IPS-NIHi11 (cell line): ENCODE measurements around the gene IKZF2.
A peak's percentile ranks its signal among the peaks of the same experiment; 100 is the strongest.

Source experiments
- DNase-seq: peaks from one replicate; pipeline ENCODE4 v3.0.0; 2012; ENCODE audit warnings: mixed read lengths, low spot score

The IKZF2 gene

GRCh38 chr2:213101109-213101508, 50.3 kb downstream of the IKZF2 start:
- no peak for DNase-seq

GRCh38 chr2:213098612-213099011, 52.8 kb downstream of the IKZF2 start:
- DNase-seq = no peak

GRCh38 chr2:213091765-213092164, 59.6 kb downstream of the IKZF2 start:
- no peak for DNase-seq

- DNase-seq = no peak
Measured at GRCh38 chr2:213090772-213091171, 60.6 kb downstream of the IKZF2 start.

- DNase-seq = no peak
Measured at GRCh38 chr2:213089438-213089837, 62.0 kb downstream of the IKZF2 start.

- DNase-seq = no peak
Measured at GRCh38 chr2:213087040-213087439, 64.4 kb downstream of the IKZF2 start.

- peak; percentile 48 for DNase-seq
Measured at GRCh38 chr2:213086571-213086970, 64.8 kb downstream of the IKZF2 start.

GRCh38 chr2:213086050-213086449, 65.4 kb downstream of the IKZF2 start:
- no peak for DNase-seq

- DNase-seq = no peak
Measured at GRCh38 chr2:213085538-213085937, 65.9 kb downstream of the IKZF2 start.

GRCh38 chr2:213084261-213084660, 67.2 kb downstream of the IKZF2 start:
- no peak for DNase-seq

- no peak for DNase-seq
Measured at GRCh38 chr2:213080969-213081617, 70.3 kb downstream of the IKZF2 start.

- no peak for DNase-seq
Measured at GRCh38 chr2:213079756-213080155, 71.7 kb downstream of the IKZF2 start.

- DNase-seq = no peak
Measured at GRCh38 chr2:213078686-213079085, 72.7 kb downstream of the IKZF2 start.

- DNase-seq = no peak
Measured at GRCh38 chr2:213069531-213069930, 81.9 kb downstream of the IKZF2 start.

- no peak for DNase-seq
Measured at GRCh38 chr2:213068676-213069359, 82.6 kb downstream of the IKZF2 start.

- no peak for DNase-seq
Measured at GRCh38 chr2:213067888-213068287, 83.5 kb downstream of the IKZF2 start.

GRCh38 chr2:213066443-213066743, 85.0 kb downstream of the IKZF2 start:
- no peak for DNase-seq

GRCh38 chr2:213065583-213066442, 85.6 kb downstream of the IKZF2 start:
- DNase-seq = peak; percentile 35

- DNase-seq = no peak
Measured at GRCh38 chr2:213064099-213064498, 87.3 kb downstream of the IKZF2 start.

- DNase-seq = no peak
Measured at GRCh38 chr2:213057977-213058376, 93.4 kb downstream of the IKZF2 start.

- no peak for DNase-seq
Measured at GRCh38 chr2:213046431-213046830, 105.0 kb downstream of the IKZF2 start.

- no peak for DNase-seq
Measured at GRCh38 chr2:213043566-213043965, 107.8 kb downstream of the IKZF2 start.

GRCh38 chr2:213042262-213042661, 109.2 kb downstream of the IKZF2 start:
- DNase-seq = no peak
